HG03108 (cell line): ENCODE measurements around the gene ARFRP1.

Source experiments
- ATAC-seq: cut with Tn5 transposase; IDR thresholded peaks from one replicate; pipeline ENCODE4 v1.9.1; 2021; ENCODE audit warnings: moderate library complexity; ENCODE audit not compliant: unreplicated experiment

ARFRP1 gene

GRCh38 chr20:63702036-63702665 lies 5.6 kb downstream of the ARFRP1 start:
- no peak for ATAC-seq

DNA sequence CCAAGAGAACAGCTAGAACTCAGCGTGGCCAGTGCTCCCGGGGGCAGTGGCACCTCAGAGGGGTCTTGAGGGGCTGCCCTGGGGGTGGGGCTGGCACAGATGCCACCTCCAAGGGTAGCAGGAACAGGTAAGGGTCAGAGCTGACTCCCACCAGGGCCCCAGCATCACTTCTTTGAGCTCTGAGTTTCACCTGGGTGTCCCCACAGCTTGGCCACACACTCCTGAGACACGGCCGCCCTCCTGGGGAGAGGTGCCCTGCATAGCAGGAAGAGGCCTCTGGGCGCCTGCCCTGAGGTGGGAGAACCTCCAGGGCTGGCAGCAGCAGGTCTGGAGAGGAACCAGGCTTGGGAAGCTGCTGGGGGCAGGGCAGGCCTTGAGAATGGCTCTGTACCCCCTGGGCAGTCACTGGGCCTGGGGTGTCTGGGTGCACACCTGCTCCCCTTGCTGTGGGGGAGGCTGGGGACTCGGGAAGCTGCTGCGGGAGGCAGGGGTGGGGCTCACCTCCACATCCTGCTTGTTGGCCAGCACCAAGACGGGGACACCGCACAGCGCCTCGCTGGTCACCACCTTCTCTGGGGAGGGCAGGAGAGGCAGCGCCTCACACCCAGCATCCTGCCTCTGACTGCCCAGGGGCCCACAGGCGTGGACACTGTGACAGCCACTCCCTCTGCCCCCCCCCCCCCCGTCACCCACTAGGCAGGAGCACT lies 6.3 kb downstream of the ARFRP1 start:
- no peak for ATAC-seq

- ATAC-seq = no peak
These were observed 6.8 kb downstream of the ARFRP1 start for GRCh38 chr20:63701051-63701328.

DNA sequence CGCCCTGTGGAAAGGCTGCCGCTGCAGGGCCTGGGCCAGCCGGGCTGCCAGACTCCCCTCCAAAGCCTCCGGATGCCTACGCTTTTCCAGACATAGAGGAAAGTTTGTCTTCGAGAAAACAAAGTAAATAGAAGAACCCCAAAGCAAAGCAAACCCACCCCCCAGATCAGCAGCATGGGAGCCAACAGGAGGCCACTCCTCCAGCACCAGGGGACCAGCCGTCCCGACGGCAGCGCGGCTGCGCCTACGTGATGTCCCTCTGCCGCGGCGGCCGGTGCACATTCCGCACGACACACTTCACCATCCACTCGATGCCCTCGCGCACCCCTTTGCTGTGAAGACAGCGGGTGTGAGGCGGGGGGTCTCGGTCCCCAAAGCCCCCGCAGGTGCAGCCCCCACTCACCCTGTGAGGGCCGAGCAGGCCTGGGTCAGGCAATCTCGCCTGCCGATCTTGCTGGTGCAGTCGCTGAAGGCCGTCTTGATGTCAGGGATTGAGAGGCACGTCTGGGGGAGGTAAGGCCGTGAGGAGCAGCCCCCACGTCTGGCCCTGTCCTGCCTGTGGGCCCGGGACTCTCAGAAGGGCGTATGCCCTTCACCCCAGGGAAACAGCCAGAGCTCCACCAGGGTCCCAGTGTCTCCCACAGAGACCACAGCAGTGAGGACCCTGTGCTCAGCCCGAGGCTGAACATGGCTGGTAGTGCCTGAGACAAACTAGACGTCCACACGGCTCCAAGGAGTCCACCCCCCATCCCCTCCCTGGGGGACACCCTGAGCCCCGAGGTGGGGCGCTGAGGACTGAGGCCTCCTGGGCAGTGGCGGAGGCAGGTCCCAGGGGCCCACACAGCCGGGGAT lies 7.4 kb downstream of the ARFRP1 start:
- no peak for ATAC-seq

- no peak for ATAC-seq
These were observed 8.1 kb downstream of the ARFRP1 start for GRCh38 chr20:63699466-63700198.

GRCh38 chr20:63698739-63699465 lies 8.9 kb downstream of the ARFRP1 start:
- no peak for ATAC-seq

DNA sequence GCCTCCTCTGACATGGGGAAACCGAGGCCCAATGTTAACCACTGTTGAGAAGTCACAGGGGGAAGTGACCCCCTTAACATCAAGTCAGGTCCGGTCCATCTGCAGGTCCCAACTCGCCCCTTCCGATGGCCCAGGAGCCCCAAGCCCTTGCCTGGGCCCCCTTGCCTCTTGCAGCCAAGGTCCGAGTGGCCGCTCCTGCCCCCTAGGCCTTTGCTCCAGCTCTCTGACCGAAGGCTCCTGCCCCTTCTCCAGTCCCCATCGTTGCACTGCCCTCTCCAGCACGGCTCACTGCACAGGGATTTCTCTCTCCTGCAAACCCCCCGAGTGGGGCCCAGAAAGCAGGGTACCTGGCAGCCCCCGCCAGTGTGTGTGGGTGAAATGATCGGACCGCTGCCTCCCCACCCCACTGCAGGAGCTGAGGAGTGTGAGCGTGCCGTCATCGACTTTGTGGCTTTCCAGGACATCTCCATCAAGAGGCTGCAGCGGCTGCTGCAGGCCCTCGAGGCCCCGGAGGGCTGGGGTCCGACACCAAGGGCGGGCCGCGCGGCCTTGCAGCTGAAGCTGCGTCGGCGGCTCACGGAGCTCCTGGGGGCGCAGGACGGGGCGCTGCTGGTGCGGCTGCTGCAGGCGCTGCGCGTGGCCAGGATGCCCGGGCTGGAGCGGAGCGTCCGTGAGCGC lies 9.8 kb downstream of the ARFRP1 start:
- no peak for ATAC-seq

DNA sequence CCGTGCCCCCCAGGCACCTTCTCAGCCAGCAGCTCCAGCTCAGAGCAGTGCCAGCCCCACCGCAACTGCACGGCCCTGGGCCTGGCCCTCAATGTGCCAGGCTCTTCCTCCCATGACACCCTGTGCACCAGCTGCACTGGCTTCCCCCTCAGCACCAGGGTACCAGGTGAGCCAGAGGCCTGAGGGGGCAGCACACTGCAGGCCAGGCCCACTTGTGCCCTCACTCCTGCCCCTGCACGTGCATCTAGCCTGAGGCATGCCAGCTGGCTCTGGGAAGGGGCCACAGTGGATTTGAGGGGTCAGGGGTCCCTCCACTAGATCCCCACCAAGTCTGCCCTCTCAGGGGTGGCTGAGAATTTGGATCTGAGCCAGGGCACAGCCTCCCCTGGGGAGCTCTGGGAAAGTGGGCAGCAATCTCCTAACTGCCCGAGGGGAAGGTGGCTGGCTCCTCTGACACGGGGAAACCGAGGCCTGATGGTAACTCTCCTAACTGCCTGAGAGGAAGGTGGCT lies 10.4 kb downstream of the ARFRP1 start:
- ATAC-seq = no peak

GRCh38 chr20:63696628-63697356 lies 11.0 kb downstream of the ARFRP1 start, which contains the start of gene TNFRSF6B:
TNFRSF6B (plus strand) TSS chr20:63696652; CDS start chr20:63696768, 116 bp downstream.
- no peak for ATAC-seq

- no peak for ATAC-seq
These were observed 11.5 kb downstream of the ARFRP1 start for GRCh38 chr20:63696306-63696627.

DNA sequence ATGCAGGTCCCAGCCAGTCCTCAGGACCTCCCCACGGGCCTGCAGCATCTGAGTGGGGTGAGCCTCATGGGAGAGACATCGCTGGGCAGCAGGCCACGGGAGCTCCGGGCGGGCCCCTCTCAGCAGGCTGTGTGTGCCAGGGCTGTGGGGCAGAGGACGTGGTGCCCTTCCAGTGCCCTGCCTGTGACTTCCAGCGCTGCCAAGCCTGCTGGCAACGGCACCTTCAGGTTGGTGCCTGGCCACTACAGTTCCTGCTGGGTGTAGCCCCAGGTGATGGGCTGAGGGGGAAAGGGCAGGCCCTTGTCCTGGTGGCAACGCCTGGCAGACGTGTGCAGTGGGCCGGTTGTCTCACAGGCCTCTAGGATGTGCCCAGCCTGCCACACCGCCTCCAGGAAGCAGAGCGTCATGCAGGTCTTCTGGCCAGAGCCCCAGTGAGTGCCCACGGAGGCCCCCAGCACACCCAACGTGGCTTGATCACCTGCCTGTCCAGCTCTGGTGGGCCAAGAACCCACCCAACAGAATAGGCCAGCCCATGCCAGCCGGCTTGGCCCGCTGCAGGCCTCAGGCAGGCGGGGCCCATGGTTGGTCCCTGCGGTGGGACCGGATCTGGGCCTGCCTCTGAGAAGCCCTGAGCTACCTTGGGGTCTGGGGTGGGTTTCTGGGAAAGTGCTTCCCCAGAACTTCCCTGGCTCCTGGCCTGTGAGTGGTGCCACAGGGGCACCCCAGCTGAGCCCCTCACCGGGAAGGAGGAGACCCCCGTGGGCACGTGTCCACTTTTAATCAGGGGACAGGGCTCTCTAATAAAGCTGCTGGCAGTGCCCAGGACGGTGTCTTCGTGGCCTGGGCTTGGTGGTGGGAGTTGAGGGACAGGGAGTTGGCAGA lies 12.1 kb downstream of the ARFRP1 start:
- ATAC-seq = no peak

DNA sequence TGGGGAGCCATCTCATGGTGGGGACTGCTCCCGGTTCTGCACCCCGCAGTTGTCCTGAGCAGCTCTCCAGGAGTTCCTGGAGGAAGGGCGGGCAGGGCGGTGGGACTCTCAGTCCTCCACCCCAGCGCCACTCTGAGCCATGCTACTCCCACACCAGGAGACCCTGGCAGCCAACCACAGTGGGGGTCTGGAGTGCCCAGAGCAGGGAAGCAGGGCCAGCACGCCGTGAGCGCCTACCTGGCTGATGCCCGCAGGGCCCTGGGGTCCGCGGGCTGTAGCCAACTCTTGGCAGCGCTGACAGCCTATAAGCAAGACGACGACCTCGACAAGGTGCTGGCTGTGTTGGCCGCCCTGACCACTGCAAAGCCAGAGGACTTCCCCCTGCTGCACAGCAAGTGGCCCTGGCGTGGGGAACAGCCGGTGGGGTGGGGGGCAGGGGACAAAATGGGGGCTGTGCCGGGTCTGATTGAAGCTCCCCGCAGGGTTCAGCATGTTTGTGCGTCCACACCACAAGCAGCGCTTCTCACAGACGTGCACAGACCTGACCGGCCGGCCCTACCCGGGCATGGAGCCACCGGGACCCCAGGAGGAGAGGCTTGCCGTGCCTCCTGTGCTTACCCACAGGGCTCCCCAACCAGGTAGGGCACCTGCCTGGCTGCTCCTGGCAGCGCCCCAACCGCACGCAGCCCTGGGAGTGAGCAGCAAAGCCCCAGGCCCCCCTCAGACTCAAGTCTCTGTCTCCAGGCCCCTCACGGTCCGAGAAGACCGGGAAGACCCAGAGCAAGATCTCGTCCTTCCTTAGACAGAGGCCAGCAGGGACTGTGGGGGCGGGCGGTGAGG lies 13.0 kb downstream of the ARFRP1 start:
- ATAC-seq = no peak

GRCh38 chr20:63693733-63694583 lies 13.8 kb downstream of the ARFRP1 start:
- no peak for ATAC-seq

- ATAC-seq = no peak
These were observed 14.6 kb downstream of the ARFRP1 start for GRCh38 chr20:63693083-63693732.

- ATAC-seq = no peak
These were observed 15.2 kb downstream of the ARFRP1 start for GRCh38 chr20:63692436-63693082.
